Loucy (cell line): ENCODE data around the gene EIF3K.

Experiments
- H2AFZ ChIP-seq: fragments of 200-600 bp; sonication (generic); 2 replicates; pipeline ENCODE4 v1.6.0; 2016; ENCODE audit warnings: antibody characterized with exemption, mild to moderate bottlenecking, low read length, moderate library complexity
- H3F3A ChIP-seq: fragments of 200-600 bp; 2 replicates; pipeline ENCODE4 v1.6.0; 2016; ENCODE audit warnings: antibody characterized with exemption, low read depth, mild to moderate bottlenecking
- H3K27me3 ChIP-seq: fragments of 200-600 bp; sonication (generic); 2 replicates; pipeline ENCODE4 v1.6.1; 2014; ENCODE audit warnings: low read length, mild to moderate bottlenecking; ENCODE audit not compliant: insufficient read depth, poor library complexity, severe bottlenecking
- H3K36me3 ChIP-seq: fragments of 200-600 bp; sonication (generic); 2 replicates; pipeline ENCODE4 v1.6.1; 2016; ENCODE audit warnings: low read length; ENCODE audit not compliant: insufficient read depth
- H3K4me1 ChIP-seq: fragments of 200-600 bp; sonication (generic); 2 replicates; pipeline ENCODE4 v1.5.1; 2014; ENCODE audit warnings: low read length, mild to moderate bottlenecking; ENCODE audit not compliant: insufficient read depth, poor library complexity, severe bottlenecking
- H3K4me2 ChIP-seq: fragments of 200-600 bp; sonication (generic); 2 replicates; pipeline ENCODE4 v1.6.0; 2014; ENCODE audit warnings: antibody characterized with exemption, low read length, low read depth, mild to moderate bottlenecking; ENCODE audit not compliant: poor library complexity, severe bottlenecking
- H3K4me3 ChIP-seq: fragments of 200-600 bp; sonication (generic); 2 replicates; pipeline ENCODE4 v1.5.1; 2014; ENCODE audit warnings: low read length, mild to moderate bottlenecking, mixed read lengths; ENCODE audit not compliant: poor library complexity, severe bottlenecking
- H3K79me2 ChIP-seq: fragments of 200-600 bp; sonication (generic); 2 replicates; pipeline ENCODE4 v1.6.1; 2014; ENCODE audit warnings: low read length; ENCODE audit not compliant: insufficient read depth
- H3K9ac ChIP-seq: fragments of 200-600 bp; sonication (generic); 2 replicates; pipeline ENCODE4 v1.6.0; 2014; ENCODE audit warnings: mild to moderate bottlenecking, low read depth, low read length, moderate library complexity; ENCODE audit not compliant: poor library complexity, severe bottlenecking
- H3K9me2 ChIP-seq: fragments of 200-600 bp; sonication (generic); replicated peaks from 2 replicates; pipeline ENCODE4 v1.6.1; 2016; ENCODE audit warnings: low read depth, low read length, mixed read lengths
- H3K9me3 ChIP-seq: fragments of 200-600 bp; sonication (generic); 2 replicates; pipeline ENCODE4 v1.6.1; 2014; ENCODE audit warnings: mild to moderate bottlenecking, antibody characterized with exemption, low read length, low read depth; ENCODE audit not compliant: insufficient read depth
- H4K20me1 ChIP-seq: fragments of 200-600 bp; sonication (generic); 2 replicates; pipeline ENCODE4 v1.6.0; 2014; ENCODE audit warnings: antibody characterized with exemption, low read length, mild to moderate bottlenecking; ENCODE audit not compliant: insufficient read depth, poor library complexity, severe bottlenecking
- EZH2phosphoT487 ChIP-seq: fragments of 200-600 bp; IDR thresholded peaks from 2 replicates; pipeline ENCODE4 v1.6.1; 2018; ENCODE audit warnings: antibody characterized with exemption, mild to moderate bottlenecking, moderate library complexity, borderline replicate concordance
- TF ChIP-seq, protein P1 (sequence below): fragments of 200-600 bp; sonication (generic); conservative IDR thresholded peaks from 2 replicates; pipeline ENCODE4 v1.5.1; 2014; ENCODE audit warnings: mild to moderate bottlenecking, antibody characterized with exemption, low read length

The EIF3K gene

DNA sequence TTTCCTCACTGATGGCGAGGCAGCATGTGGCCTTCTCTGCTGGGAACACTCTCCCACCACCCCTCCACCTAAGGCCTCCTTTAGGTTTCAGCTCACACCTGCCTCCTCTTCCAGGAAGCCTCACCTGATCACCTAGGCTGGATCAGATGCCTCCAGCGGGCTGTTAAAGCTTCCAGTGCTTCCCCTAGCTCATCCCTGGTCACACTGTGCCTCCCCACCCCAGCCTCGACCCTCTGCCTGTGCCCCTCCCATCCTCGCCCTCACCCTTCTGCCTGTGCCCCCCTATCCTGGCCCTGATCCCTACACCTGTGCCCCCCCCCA, 35.0 kb upstream of the EIF3K start:
- Histone ChIP-seq H3K4me2 (no peak overlapping the region), H2AFZ (no peak overlapping the region; the same call in 1 of the 2 replicates), H3K9me2 (no peaks in the 10 kb centered on the region), H3K9ac (no peak overlapping the region), H3K9me3 (no peaks in the 10 kb centered on the region), H3K4me3 (no peak overlapping the region), H3K27me3 (no peaks in the 10 kb centered on the region), H3K36me3 (no peaks in the 10 kb centered on the region), H3K79me2 (no peaks in the 10 kb centered on the region), H3F3A (no peaks in the 10 kb centered on the region), H3K4me1 (no peaks in the 10 kb centered on the region), H4K20me1 (no peaks in the 10 kb centered on the region)
- TF ChIP-seq, protein P1, sequence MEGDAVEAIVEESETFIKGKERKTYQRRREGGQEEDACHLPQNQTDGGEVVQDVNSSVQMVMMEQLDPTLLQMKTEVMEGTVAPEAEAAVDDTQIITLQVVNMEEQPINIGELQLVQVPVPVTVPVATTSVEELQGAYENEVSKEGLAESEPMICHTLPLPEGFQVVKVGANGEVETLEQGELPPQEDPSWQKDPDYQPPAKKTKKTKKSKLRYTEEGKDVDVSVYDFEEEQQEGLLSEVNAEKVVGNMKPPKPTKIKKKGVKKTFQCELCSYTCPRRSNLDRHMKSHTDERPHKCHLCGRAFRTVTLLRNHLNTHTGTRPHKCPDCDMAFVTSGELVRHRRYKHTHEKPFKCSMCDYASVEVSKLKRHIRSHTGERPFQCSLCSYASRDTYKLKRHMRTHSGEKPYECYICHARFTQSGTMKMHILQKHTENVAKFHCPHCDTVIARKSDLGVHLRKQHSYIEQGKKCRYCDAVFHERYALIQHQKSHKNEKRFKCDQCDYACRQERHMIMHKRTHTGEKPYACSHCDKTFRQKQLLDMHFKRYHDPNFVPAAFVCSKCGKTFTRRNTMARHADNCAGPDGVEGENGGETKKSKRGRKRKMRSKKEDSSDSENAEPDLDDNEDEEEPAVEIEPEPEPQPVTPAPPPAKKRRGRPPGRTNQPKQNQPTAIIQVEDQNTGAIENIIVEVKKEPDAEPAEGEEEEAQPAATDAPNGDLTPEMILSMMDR, result no peak
- no peak for TF ChIP-seq EZH2phosphoT487

DNA sequence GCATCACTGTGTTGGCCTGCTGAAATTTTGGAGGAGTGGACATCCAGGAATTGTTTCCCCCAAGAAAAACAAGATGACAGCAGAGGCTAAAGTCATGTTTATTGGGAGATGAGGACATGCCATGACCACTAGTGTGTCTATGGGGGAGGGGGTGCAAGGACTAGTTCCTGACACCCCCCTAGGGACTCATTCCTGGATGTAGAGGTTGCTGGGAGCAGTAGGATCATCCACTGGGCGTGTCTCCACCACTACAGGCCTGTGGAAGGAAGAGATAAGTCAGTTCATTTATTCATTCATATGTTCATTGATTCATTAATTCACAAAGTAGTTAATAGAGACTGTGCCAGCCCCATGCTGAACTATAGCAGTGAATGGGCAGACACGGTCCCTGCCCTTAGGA, 31.4 kb upstream of the EIF3K start:
- no peak overlapping the region for H2AFZ ChIP-seq
- no peak overlapping the region for H3K4me3 ChIP-seq
- no peaks in the 10 kb centered on the region for H3K4me1 ChIP-seq
- H4K20me1 ChIP-seq, result no peaks in the 10 kb centered on the region
- no peaks in the 10 kb centered on the region for H3F3A ChIP-seq
- no peaks in the 10 kb centered on the region for H3K9me3 ChIP-seq
- TF ChIP-seq, protein P1, result no peak
- TF ChIP-seq EZH2phosphoT487, result no peak
- H3K27me3 ChIP-seq, result no peaks in the 10 kb centered on the region
- no peaks in the 10 kb centered on the region for H3K79me2 ChIP-seq
- H3K9ac ChIP-seq, result no peak overlapping the region
- H3K36me3 ChIP-seq, result no peaks in the 10 kb centered on the region
- no peak overlapping the region for H3K4me2 ChIP-seq
- no peaks in the 10 kb centered on the region for H3K9me2 ChIP-seq

DNA sequence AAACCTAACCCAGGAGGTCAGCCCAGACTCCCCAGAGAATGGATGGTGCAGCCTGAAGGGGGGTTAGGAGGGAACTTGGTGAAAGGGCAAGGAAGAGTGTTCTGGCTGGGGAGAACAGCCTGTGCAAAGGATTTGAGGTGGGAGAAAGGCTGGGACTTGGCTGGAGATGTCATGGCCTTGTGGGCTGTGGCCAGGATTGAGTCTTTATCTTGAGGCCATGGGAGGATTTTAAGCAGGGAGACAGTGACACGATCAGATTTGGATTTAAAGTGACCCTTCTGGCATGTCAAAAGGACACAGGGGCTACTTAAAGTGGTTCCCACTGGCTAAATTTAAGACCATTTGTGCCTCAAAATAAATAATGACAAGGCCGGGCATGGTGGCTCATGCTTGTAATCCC, 30.9 kb upstream of the EIF3K start:
- no peaks in the 10 kb centered on the region for H3K4me1 ChIP-seq
- no peak for TF ChIP-seq EZH2phosphoT487

DNA sequence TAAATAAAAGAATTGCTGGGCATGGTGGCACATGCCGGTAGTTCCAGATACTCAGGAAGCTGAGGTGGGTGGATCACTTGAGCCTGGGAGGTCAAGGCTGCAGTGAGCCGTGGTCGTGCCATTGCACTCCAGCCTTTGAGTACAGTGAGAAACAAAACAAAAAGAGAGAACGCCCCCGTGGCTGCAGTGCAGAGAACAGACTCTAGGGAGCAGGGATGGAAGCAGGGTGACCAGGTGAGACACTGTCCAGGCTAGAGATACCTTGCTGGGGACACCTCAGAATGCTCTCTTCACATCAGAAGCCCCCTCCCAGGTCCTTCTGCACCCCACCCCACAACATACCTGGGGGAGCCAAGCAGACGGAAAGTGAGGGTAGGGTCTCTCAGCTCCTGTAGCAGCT, 26.0 kb upstream of the EIF3K start:
- Histone ChIP-seq H3K27me3 (no peaks in the 10 kb centered on the region), H3K9me2 (no peaks in the 10 kb centered on the region), H3K4me1 (no peaks in the 10 kb centered on the region), H3K36me3 (no peaks in the 10 kb centered on the region; the same call in 1 of the 2 replicates), H2AFZ (no peak overlapping the region), H4K20me1 (no peaks in the 10 kb centered on the region), H3K9ac (no peak overlapping the region), H3K9me3 (no peaks in the 10 kb centered on the region), H3K4me2 (no peak overlapping the region), H3K79me2 (no peaks in the 10 kb centered on the region), H3K4me3 (no peak overlapping the region), H3F3A (no peaks in the 10 kb centered on the region)
- TF ChIP-seq EZH2phosphoT487, result no peak
- TF ChIP-seq, protein P1, result no peak

More for the DNA sequence above, 30.9 kb upstream of the EIF3K start:
- H3F3A ChIP-seq, result no peaks in the 10 kb centered on the region
- H3K4me3 ChIP-seq, result no peak overlapping the region
- no peak overlapping the region for H2AFZ ChIP-seq
- no peaks in the 10 kb centered on the region for H4K20me1 ChIP-seq
- no peak overlapping the region for H3K9ac ChIP-seq
- H3K4me2 ChIP-seq, result no peak overlapping the region
- no peaks in the 10 kb centered on the region for H3K36me3 ChIP-seq
- no peaks in the 10 kb centered on the region for H3K27me3 ChIP-seq
- H3K9me3 ChIP-seq, result no peaks in the 10 kb centered on the region
- no peaks in the 10 kb centered on the region for H3K79me2 ChIP-seq
- H3K9me2 ChIP-seq, result no peaks in the 10 kb centered on the region
